Measurements from ENCODE around the gene CREBBP. TPM values are rescaled to one million over a fixed set of nuclear protein-coding genes. Genes with fewer than 3 reads are reported as not detected.
A peak's percentile ranks its signal among the peaks of the same experiment; 100 is the strongest.

The CREBBP gene
- total RNA-seq, 1 donor from 2014 or later, result 72.8 TPM

DNA sequence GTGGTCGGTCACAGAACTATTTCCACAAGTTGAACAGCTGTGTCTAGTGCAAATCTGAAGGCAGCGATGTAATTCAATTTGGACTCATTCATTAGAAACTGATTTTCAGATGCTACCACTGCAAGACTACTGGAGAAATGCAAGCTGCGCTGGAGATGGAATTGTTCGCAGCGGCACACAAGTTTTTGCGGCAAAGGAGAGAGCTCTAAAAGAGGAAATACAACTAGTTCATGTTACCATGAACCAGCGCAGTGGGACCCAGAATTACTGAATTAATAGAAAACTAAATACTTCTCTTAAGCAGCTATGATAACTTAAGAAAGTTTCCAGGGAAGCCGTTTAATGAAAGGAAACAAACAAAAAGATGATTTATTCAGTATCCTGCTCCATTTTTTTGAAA lies 1.9 kb downstream of the CREBBP start:
- no peaks in the 10 kb centered on the region for H3K27me3 ChIP-seq
- H3K36me3 ChIP-seq, result no peaks in the 10 kb centered on the region
- TF ChIP-seq, protein P1, sequence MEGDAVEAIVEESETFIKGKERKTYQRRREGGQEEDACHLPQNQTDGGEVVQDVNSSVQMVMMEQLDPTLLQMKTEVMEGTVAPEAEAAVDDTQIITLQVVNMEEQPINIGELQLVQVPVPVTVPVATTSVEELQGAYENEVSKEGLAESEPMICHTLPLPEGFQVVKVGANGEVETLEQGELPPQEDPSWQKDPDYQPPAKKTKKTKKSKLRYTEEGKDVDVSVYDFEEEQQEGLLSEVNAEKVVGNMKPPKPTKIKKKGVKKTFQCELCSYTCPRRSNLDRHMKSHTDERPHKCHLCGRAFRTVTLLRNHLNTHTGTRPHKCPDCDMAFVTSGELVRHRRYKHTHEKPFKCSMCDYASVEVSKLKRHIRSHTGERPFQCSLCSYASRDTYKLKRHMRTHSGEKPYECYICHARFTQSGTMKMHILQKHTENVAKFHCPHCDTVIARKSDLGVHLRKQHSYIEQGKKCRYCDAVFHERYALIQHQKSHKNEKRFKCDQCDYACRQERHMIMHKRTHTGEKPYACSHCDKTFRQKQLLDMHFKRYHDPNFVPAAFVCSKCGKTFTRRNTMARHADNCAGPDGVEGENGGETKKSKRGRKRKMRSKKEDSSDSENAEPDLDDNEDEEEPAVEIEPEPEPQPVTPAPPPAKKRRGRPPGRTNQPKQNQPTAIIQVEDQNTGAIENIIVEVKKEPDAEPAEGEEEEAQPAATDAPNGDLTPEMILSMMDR (IDR thresholded peaks at IDR 0.05), result no peak
- DNase-seq (no peak), ATAC-seq (no peak)
- peak overlapping the region; percentile 82 for H3K4me3 ChIP-seq
- H3K9me3 ChIP-seq, result no peaks in the 10 kb centered on the region
- H3K4me1 ChIP-seq, result peaks cover 56% of the 10 kb centered on the region
- intact Hi-C loops (cut with DNase I), result no loop called here
- no peak overlapping the region for H3K27ac ChIP-seq

DNA sequence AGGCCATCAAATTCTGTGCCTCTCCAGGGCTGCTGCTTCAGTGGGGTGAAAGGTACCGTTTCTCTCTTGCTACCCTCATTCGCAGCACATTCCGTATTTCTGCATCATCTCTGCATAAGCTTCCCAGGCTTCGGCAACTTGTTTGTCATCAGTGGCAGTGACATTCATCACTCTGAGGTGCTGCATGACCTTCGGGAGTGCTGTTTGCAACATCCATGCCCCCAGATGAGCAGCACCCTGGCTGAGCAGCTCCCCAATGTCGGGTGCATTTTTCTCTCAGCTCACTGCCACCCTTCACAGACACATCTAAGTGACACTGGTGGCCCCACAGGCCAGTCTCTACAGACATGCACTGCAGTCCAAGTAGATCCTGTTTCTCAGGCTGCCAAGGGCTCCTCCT lies 3.8 kb downstream of the CREBBP start:
- Histone ChIP-seq H3K27ac (no peak overlapping the region), H3K4me3 (no peak overlapping the region), H3K9me3 (no peaks in the 10 kb centered on the region), H3K27me3 (no peaks in the 10 kb centered on the region), H3K4me1 (peaks cover 75% of the 10 kb centered on the region), H3K36me3 (no peaks in the 10 kb centered on the region)
- no peak for DNase-seq
- intact Hi-C loops (cut with DNase I), result no loop called here
- TF ChIP-seq, protein P1 (IDR thresholded peaks at IDR 0.05), result no peak
- no peak for ATAC-seq

DNA sequence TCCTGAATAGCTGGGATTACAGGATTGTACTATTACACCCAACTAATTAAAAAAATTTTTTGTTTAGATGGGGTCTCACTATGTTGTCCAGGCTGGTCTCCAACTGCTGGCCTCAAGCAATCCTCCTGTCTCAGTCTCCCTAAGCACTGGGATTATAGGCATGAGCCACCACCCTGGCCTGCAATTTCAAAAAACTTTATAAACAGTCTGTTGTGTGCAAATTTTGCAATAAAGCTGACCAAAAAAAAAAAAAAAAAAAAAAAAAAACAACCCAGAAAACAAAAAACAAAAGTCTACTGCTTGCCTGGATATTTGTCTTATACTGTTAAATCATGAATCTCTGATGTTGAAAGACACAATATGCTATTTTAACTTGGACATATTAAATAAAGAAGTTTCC lies 4.4 kb downstream of the CREBBP start:
- Histone ChIP-seq H3K4me1 (peaks cover 76% of the 10 kb centered on the region), H3K36me3 (no peaks in the 10 kb centered on the region), H3K9me3 (no peaks in the 10 kb centered on the region), H3K4me3 (no peak overlapping the region), H3K27me3 (no peaks in the 10 kb centered on the region), H3K27ac (no peak overlapping the region)
- TF ChIP-seq, protein P1 (IDR thresholded peaks at IDR 0.05), result no peak
- intact Hi-C loops (cut with DNase I), result no loop called here
- ATAC-seq (no peak), DNase-seq (no peak)

DNA sequence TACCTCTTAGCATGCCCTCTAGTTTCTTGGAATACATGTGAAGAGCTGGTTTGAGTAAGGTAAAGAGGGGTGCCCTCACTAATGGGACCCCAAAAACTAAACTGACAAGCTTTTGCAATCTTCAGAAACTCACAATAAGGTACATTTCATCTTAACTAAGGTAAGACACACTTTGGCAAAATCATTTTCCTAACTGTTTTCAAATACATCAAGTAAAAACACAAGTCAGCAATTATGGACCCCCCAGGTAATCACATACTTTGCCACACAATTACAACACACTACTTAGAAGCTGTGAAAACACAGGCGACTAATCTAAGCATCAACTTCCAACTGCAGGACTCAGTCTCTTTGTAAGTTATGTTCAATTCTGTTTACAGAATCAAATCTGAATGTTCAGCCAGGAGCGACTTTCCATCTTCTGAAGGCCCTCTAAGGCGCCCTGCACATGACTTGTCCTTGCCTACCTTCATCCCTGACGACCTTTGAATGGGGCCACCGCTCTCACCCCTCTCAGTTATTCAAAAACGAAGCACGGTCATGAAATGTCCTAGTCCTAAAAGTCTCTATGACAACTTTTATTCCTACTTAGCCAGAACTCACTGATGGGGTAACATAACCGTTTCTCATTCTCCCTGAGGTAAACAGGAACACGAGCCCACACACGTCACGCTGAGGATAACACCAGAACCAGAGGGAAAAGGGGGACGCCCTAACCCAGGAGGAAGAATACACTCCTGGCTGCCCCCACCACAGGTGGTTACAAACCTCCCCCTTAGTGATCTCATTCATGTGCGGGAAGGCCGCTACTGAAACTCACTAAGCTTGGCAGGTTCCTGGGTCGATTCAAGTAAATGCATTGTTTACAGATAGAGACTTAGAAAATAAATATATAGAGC lies 5.5 kb downstream of the CREBBP start:
- Histone ChIP-seq H3K4me1 (peaks cover 86% of the 10 kb centered on the region), H3K9me3 (no peaks in the 10 kb centered on the region), H3K27me3 (no peaks in the 10 kb centered on the region), H3K27ac (no peak overlapping the region), H3K4me3 (no peak overlapping the region), H3K36me3 (no peaks in the 10 kb centered on the region)
- ATAC-seq (no peak), DNase-seq (no peak)
- intact Hi-C loops (cut with DNase I), result no loop called here
- TF ChIP-seq, protein P1 (IDR thresholded peaks at IDR 0.05), result no peak

DNA sequence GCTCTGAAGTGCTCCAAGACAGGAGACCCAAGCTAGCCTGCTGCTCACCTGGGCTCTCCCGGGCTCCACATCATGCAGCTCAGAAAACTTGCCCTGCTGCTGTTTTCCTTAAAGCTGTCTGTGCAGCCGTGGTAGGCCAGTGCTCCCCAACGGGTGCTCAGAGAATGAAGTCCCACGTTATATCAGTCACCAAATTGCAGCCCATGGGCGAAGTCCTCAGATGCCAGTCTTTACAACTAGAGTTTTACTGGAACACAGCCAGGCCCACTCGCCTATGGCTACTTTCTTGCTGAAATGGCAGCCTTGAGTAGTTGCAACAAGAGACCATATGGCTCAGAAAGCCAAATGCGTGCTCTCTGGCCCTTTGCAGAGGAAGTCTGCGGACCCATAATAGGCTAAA lies 6.3 kb downstream of the CREBBP start:
- H3K9me3 ChIP-seq, result no peaks in the 10 kb centered on the region
- DNase-seq (no peak), ATAC-seq (no peak)
- H3K27ac ChIP-seq, result no peak overlapping the region
- intact Hi-C loops (cut with DNase I), result no loop called here
- peaks cover 86% of the 10 kb centered on the region for H3K4me1 ChIP-seq
- H3K27me3 ChIP-seq, result no peaks in the 10 kb centered on the region
- TF ChIP-seq, protein P1 (IDR thresholded peaks at IDR 0.05), result no peak
- H3K4me3 ChIP-seq, result no peak overlapping the region
- no peaks in the 10 kb centered on the region for H3K36me3 ChIP-seq
